22Rv1 (cell line): ENCODE results near the gene SLC4A11.

Experiments
- ZFX ChIP-seq: fragments of 450-650 bp; IDR thresholded peaks from 2 replicates; pipeline ENCODE4 v1.6.1; 2017; ENCODE audit warnings: antibody characterized with exemption, borderline replicate concordance
- TF ChIP-seq, protein P1 (sequence below): fragments of 450-650 bp; IDR thresholded peaks from 2 replicates; pipeline ENCODE4 v1.5.1; 2017; ENCODE audit warnings: mild to moderate bottlenecking

DNA sequence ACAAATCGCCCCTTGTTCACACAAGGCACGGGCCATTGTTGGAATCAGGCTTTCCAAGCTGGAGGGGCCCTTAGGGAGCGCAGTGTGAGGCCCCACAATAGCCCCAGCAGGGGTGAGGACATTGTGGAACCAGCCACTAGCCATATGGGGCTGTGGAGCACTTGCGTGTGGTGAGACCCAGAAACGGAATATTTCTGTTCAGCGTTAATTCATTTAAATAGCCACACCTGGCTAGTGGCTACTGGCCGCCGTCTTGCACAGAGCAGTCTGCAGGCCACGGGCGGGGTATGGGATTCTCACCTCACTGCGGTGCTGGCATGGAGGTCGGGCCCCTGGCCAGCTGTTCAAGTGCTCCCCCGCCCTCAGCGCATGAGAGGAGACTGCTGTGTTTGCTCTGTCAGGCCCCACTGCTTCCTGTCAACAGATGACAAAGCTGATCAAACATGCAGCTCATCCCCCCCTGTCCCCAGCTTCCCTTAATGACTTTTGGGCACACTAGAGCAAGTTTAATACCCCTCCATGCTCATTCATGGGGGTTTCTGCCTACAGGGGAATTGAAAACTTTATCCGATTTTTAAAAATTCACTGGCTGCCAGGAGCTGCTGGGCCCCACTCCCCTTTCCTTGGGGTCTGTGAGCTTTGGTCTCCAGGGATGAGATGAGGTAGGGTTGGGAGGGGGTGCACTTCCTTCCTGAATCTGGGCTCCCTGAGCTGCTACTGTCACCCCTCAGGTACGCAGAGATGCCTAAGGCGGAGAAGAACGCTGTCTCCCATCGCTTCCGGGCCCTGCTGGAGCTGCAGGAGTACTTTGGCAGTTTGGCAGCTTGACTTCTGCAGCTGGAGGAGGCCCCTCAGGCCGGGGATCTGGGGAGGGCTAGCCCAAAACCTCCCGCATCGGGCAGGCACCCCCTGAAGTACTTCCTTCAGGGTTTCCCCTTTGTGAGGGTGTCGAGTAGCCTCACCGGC is 16.1 kb downstream of the SLC4A11 start:
- TF ChIP-seq, protein P1, sequence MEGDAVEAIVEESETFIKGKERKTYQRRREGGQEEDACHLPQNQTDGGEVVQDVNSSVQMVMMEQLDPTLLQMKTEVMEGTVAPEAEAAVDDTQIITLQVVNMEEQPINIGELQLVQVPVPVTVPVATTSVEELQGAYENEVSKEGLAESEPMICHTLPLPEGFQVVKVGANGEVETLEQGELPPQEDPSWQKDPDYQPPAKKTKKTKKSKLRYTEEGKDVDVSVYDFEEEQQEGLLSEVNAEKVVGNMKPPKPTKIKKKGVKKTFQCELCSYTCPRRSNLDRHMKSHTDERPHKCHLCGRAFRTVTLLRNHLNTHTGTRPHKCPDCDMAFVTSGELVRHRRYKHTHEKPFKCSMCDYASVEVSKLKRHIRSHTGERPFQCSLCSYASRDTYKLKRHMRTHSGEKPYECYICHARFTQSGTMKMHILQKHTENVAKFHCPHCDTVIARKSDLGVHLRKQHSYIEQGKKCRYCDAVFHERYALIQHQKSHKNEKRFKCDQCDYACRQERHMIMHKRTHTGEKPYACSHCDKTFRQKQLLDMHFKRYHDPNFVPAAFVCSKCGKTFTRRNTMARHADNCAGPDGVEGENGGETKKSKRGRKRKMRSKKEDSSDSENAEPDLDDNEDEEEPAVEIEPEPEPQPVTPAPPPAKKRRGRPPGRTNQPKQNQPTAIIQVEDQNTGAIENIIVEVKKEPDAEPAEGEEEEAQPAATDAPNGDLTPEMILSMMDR = no peak
- TF ChIP-seq ZFX = no peak
